ENCODE measurements around the gene NENF.

GRCh38 chr1:212477014-212477679 lies 44.4 kb downstream of the NENF start:
- TF ChIP-seq SP1 (IDR thresholded peaks at IDR 0.05) (no peak), MAX (IDR thresholded peaks at IDR 0.05) (no peak), ATF3 (IDR thresholded peaks at IDR 0.05) (peak; percentile 31), CTCF (IDR thresholded peaks at IDR 0.05; ENCODE audit: low read depth, low read length, missing input control) (peak; percentile 94), TAF1 (conservative IDR thresholded peaks at IDR 0.05) (no peak), YY1 (IDR thresholded peaks at IDR 0.05) (peak; percentile 11), RXRA (IDR thresholded peaks at IDR 0.05) (peak in 1 of 2 donors; percentile 42), RAD21 (IDR thresholded peaks at IDR 0.05) (peak; percentile 97), NR2F2 (IDR thresholded peaks at IDR 0.05) (no peak), REST (IDR thresholded peaks at IDR 0.05) (no peak), GABPA (IDR thresholded peaks at IDR 0.05 in 1 of 2, conservative IDR thresholded peaks at IDR 0.05 in 1 of 2) (no peak), JUND (IDR thresholded peaks at IDR 0.05) (no peak), EGR1 (IDR thresholded peaks at IDR 0.05; ENCODE audit: low read depth in 2 of 2) (no peak)
